A673 (cell line): Measurements from ENCODE around the gene BICC1.

Experiments
- CTCF ChIP-seq: fragments of 300-800, 200-600 bp; sonication (generic); conservative IDR thresholded peaks from 2 replicates; pipeline ENCODE4 v1.5.1; 2017; ENCODE audit warnings: low read depth, mild to moderate bottlenecking, antibody characterized with exemption, low read length, moderate library complexity, mixed read lengths
- EZH2 ChIP-seq: fragments of 200-600 bp; sonication (generic); IDR thresholded peaks from 2 replicates; pipeline ENCODE4 v1.6.1; 2017; ENCODE audit warnings: borderline replicate concordance, low read depth, mild to moderate bottlenecking, mixed read lengths, antibody characterized with exemption, low read length; ENCODE audit not compliant: poor library complexity, severe bottlenecking

- no peak for TF ChIP-seq CTCF
- TF ChIP-seq EZH2 = no peak
Measured at GRCh38 chr10:58747687-58748086, 235.0 kb downstream of the BICC1 start.
